RWPE2 (cell line): ENCODE results near the gene NELFCD.

ENCODE experiments used
- ATAC-seq: fragments of 200-7000 bp; cut with Tn5 transposase; 3 replicates; pipeline ENCODE4 v1.9.1; 2021; ENCODE audit warnings: low read depth
- DNase-seq: peaks from one replicate; pipeline ENCODE4 v3.0.0-alpha.2; 2020; ENCODE audit warnings: low spot score
- H3K27ac ChIP-seq: fragments of 450-650 bp; 2 replicates; pipeline ENCODE4 v1.5.1; 2017; ENCODE audit warnings: mild to moderate bottlenecking; ENCODE audit not compliant: poor library complexity, severe bottlenecking
- H3K27me3 ChIP-seq: fragments of 250-450 bp; sonication (Bioruptor Pico); 2 replicates; pipeline ENCODE4 v1.5.1; 2021; ENCODE audit warnings: mild to moderate bottlenecking, moderate library complexity; ENCODE audit not compliant: insufficient read depth, poor library complexity, severe bottlenecking
- H3K36me3 ChIP-seq: fragments of 250-450 bp; sonication (Bioruptor Pico); 2 replicates; pipeline ENCODE4 v1.5.1; 2020; ENCODE audit warnings: low read depth, mild to moderate bottlenecking, moderate library complexity
- H3K4me1 ChIP-seq: fragments of 250-450 bp; sonication (Bioruptor Pico); 2 replicates; pipeline ENCODE4 v1.5.1; 2021; ENCODE audit warnings: mild to moderate bottlenecking, moderate library complexity; ENCODE audit not compliant: insufficient read depth, poor library complexity, severe bottlenecking
- H3K4me3 ChIP-seq: fragments of 250-450 bp; sonication (Bioruptor Pico); 2 replicates; pipeline ENCODE4 v1.5.1; 2021; ENCODE audit warnings: mild to moderate bottlenecking, moderate library complexity; ENCODE audit not compliant: severe bottlenecking
- H3K9me3 ChIP-seq: fragments of 250-450 bp; sonication (Bioruptor Pico); 2 replicates; pipeline ENCODE4 v1.5.1; 2021; ENCODE audit warnings: mild to moderate bottlenecking, moderate library complexity; ENCODE audit not compliant: severe bottlenecking
- CTCF ChIP-seq: fragments of 450-650 bp; IDR thresholded peaks from one replicate; pipeline ENCODE4 v1.5.1; 2017; ENCODE audit warnings: mild to moderate bottlenecking, moderate library complexity; ENCODE audit not compliant: poor library complexity, severe bottlenecking

The NELFCD gene

GRCh38 chr20:59005523-59006166 is 24.6 kb downstream of the NELFCD start:
- Histone ChIP-seq H3K4me1 (peaks cover 9% of the 10 kb centered on the region), H3K36me3 (peaks cover 45% of the 10 kb centered on the region), H3K27me3 (no peaks in the 10 kb centered on the region), H3K27ac (peak overlapping the region; percentile 66), H3K9me3 (no peaks in the 10 kb centered on the region), H3K4me3 (peak overlapping the region; percentile 73)
- no peak for ATAC-seq
- TF ChIP-seq CTCF: no peak
- peak; percentile 69 for DNase-seq

DNA sequence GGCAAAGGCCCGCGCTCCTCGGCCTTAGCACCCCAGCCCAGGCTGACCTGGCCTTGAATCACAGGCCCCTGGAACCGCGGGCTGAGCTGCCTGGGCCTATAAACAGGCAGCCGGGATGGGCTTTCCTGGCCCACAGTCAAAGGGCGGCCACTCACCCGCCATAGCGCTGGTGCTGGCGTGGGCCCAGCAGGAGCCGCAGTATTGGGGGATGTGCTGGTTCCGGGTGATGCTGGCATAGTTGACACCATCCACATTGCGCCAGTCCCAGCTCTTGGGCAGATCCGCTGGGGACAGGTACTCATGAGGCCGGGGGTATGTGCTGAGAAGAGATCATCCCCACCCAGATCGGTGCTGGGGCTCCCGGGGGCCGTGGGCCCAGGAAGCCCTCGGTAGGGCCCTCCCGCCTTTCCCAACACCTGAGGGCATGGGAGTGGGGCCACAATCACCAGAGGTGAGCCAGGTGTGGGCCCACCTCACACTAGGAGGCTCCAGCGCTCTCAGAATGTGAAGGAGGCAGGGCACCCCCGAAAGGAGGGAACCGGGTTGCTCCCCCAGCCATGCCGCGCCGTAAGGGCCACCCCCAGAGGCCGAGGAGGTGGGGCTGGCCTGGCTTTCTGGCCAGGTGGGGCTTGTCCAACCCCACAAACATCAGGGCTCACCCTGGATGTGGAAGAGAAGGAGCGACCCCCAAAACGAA is 25.3 kb downstream of the NELFCD start:
- DNase-seq (peak; percentile 84), ATAC-seq (peak; percentile 17)
- Histone ChIP-seq H3K27ac (peak overlapping the region; percentile 66), H3K4me1 (peaks cover 15% of the 10 kb centered on the region), H3K9me3 (no peaks in the 10 kb centered on the region), H3K36me3 (peaks cover 39% of the 10 kb centered on the region), H3K27me3 (no peaks in the 10 kb centered on the region), H3K4me3 (peak overlapping the region; percentile 73)
- TF ChIP-seq CTCF: peak; percentile 19

DNA sequence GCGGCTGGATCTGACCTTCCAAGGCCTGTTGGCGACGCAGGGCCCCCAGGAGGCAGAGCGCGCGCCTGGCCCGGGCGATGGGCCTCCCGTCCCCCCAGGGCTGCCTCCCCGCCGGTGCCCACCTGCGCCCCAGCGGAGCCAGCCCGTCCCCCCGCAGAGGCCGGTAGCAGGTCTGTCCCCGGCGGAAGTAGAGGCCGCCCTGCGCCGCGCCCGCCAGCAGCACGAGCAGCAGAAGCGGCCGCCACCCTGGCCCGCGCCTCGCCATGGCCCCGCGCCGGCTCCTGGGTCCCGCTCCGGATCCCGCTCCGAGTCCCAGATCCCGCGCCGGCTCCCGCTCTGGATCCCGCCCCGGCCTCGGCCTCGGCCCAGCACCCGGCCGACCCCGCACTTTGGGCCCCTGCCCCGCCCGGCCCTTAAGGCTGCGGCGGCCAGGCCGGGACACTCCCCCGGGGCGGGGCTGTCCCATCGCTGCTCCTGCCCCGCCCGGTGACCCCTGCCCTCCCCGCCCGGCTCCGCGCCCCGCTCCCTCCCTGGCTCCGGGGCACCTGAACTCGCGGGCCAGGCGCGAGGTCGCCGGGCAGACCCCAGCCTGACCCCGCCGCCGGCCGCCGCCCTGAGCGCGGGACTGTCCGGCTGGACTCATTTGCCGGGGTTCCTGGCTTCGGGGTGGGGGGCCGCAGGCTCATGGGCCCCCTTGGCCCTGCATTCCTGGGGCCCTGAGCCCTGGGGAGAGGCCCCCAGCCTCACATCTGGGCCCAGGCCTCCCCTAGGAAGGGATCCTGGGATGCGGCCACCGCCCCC is 26.0 kb downstream of the NELFCD start, which contains the start of gene CTSZ:
Gene CTSZ, minus strand, starts transcription at position 391 of the 801 bp plus-strand sequence. Its CDS starts 126 bp downstream, at position 265.
- peak; percentile 85 for DNase-seq
- Histone ChIP-seq H3K4me1 (peaks cover 20% of the 10 kb centered on the region), H3K27ac (peak within 1 kb of the TSS; percentile 66), H3K4me3 (peak within 1 kb of the TSS; percentile 73), H3K27me3 (no peaks in the 10 kb centered on the region), H3K36me3 (peaks cover 31% of the 10 kb centered on the region), H3K9me3 (no peaks in the 10 kb centered on the region)
- peak; percentile 12 for TF ChIP-seq CTCF
- ATAC-seq: peak; percentile 58

GRCh38 chr20:59007665-59008511 is 26.8 kb downstream of the NELFCD start:
- Histone ChIP-seq H3K27ac (peak overlapping the region; percentile 66), H3K9me3 (no peaks in the 10 kb centered on the region), H3K36me3 (peaks cover 27% of the 10 kb centered on the region), H3K4me1 (peaks cover 20% of the 10 kb centered on the region), H3K4me3 (peak overlapping the region; percentile 73), H3K27me3 (no peaks in the 10 kb centered on the region)
- DNase-seq: peak; percentile 77
- TF ChIP-seq CTCF: no peak
- ATAC-seq: no peak
